ENCODE measurements around the gene APOC4.

Gene APOC4

GRCh38 chr19:44955505-44956439 lies 13.7 kb downstream of the APOC4 start (continued):
- no peak for TF ChIP-seq BCL6B (tag by site-specific recombination; IDR thresholded peaks at IDR 0.05)
- TF ChIP-seq ZNF837 (tag by site-specific recombination; IDR thresholded peaks at IDR 0.05): no peak
- TF ChIP-seq TCF7L2 (IDR thresholded peaks at IDR 0.05; ENCODE audit: borderline replicate concordance, low read depth, low read length): no peak
- TF ChIP-seq ZNF366 (tag by site-specific recombination; conservative IDR thresholded peaks at IDR 0.05): no peak
- TF ChIP-seq ZNF169 (tag by site-specific recombination; IDR thresholded peaks at IDR 0.05): no peak
- TF ChIP-seq RBAK (tag by site-specific recombination; IDR thresholded peaks at IDR 0.05): no peak
- TF ChIP-seq MYNN (tag by site-specific recombination; IDR thresholded peaks at IDR 0.05; ENCODE audit: borderline replicate concordance): no peak
- no peak for TF ChIP-seq PBX3 (CRISPR knock-in tag; IDR thresholded peaks at IDR 0.05)
- TF ChIP-seq ZNF585B (tag by site-specific recombination; IDR thresholded peaks at IDR 0.05): no peak
- TF ChIP-seq ZBTB21 (tag by site-specific recombination; IDR thresholded peaks at IDR 0.05): no peak
- no peak for TF ChIP-seq REPIN1 (tag by site-specific recombination; IDR thresholded peaks at IDR 0.05; ENCODE audit: low read depth)
- TF ChIP-seq ZNF175 (tag by site-specific recombination; IDR thresholded peaks at IDR 0.05): no peak
- no peak for TF ChIP-seq ZNF324 (tag by site-specific recombination; IDR thresholded peaks at IDR 0.05)
- TF ChIP-seq ZBTB20 (tag by site-specific recombination; IDR thresholded peaks at IDR 0.05): peak; percentile 60; the same call in 1 of the 2 replicates
- no peak for TF ChIP-seq ZNF18 (tag by site-specific recombination; IDR thresholded peaks at IDR 0.05)
- no peak for TF ChIP-seq ZNF558 (tag by site-specific recombination; IDR thresholded peaks at IDR 0.05)
- no peak for TF ChIP-seq ZNF37A (tag by site-specific recombination; IDR thresholded peaks at IDR 0.05)
- peak; percentile 5 for TF ChIP-seq ZBTB26 (tag by site-specific recombination; optimal IDR thresholded peaks at IDR 0.05)
- no peak for TF ChIP-seq ZNF768 (tag by site-specific recombination; IDR thresholded peaks at IDR 0.05)
- TF ChIP-seq ZFP41 (tag by site-specific recombination; IDR thresholded peaks at IDR 0.05; ENCODE audit: borderline replicate concordance): no peak
- TF ChIP-seq ZNF600 (tag by site-specific recombination; IDR thresholded peaks at IDR 0.05): no peak
- TF ChIP-seq ZNF707 (tag by site-specific recombination; IDR thresholded peaks at IDR 0.05): no peak
- no peak for TF ChIP-seq PRDM4 (tag by site-specific recombination; IDR thresholded peaks at IDR 0.05)
- TF ChIP-seq ZNF677 (tag by site-specific recombination; IDR thresholded peaks at IDR 0.05): no peak
- TF ChIP-seq ZNF610 (tag by site-specific recombination; IDR thresholded peaks at IDR 0.05; ENCODE audit: borderline replicate concordance): no peak
- TF ChIP-seq ZNF416 (tag by site-specific recombination; IDR thresholded peaks at IDR 0.05): no peak
- no peak for TF ChIP-seq ZBTB8A (tag by site-specific recombination; IDR thresholded peaks at IDR 0.05)
- TF ChIP-seq ZNF138 (tag by site-specific recombination; IDR thresholded peaks at IDR 0.05; ENCODE audit: borderline replicate concordance): no peak
- no peak for TF ChIP-seq KLF9 (tag by site-specific recombination; IDR thresholded peaks at IDR 0.05; ENCODE audit: low read depth)
- no peak for TF ChIP-seq PRDM6 (tag by site-specific recombination; IDR thresholded peaks at IDR 0.05)
- TF ChIP-seq ZNF510 (tag by site-specific recombination; IDR thresholded peaks at IDR 0.05; ENCODE audit: insufficient replicate concordance): no peak
